ENCODE data around the gene CCDC69. TPM values are rescaled to one million over a fixed set of nuclear protein-coding genes. Genes with fewer than 3 reads are reported as not detected.

Gene CCDC69
- total and polyA plus RNA-seq, 2 of the 8 experiments (the other 6 are each of a cell fraction or from before 2014, with no cell fraction given): 8.4 to 10.8 TPM

DNA sequence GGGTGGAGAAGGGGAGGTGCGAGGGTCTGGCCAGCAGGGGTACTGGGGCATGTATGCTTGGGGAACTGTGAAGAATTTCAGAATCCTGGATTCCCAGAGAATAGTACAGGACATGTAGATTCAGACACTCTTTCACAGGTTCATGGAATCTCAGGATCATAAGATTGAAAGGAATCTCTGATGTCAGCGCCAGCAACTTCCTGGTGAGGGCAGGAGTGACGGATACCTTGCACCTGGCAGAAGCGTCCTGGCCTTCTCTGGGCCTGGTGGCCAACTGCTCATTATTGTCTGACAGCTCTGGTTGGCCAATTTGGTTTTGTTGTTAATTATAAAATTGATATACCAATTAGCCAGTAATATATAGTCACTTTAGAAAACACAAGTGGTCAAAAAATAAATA lies 36.0 kb upstream of the CCDC69 start (continued):
- no peak for TF ChIP-seq ZNF274 (IDR thresholded peaks at IDR 0.05; ENCODE audit: borderline replicate concordance, extremely low read depth, low read length)
